ENCODE results near the gene LDAF1.

Gene LDAF1

GRCh38 chr16:21197112-21197511, 38.6 kb downstream of the LDAF1 start:
- DNase-seq, result no peak

- DNase-seq, result no peak
Observed at GRCh38 chr16:21197621-21198020, 39.1 kb downstream of the LDAF1 start.

- DNase-seq, result no peak
Observed at GRCh38 chr16:21199607-21200218, 41.2 kb downstream of the LDAF1 start.

GRCh38 chr16:21203155-21203797, 44.8 kb downstream of the LDAF1 start:
- DNase-seq, result no peak

GRCh38 chr16:21205303-21205702, 46.8 kb downstream of the LDAF1 start:
- DNase-seq, result no peak

GRCh38 chr16:21206550-21206949, 48.1 kb downstream of the LDAF1 start:
- no peak for DNase-seq

GRCh38 chr16:21208446-21209230, 50.2 kb downstream of the LDAF1 start:
- no peak for DNase-seq

- DNase-seq, result no peak
Observed at GRCh38 chr16:21211486-21211885, 53.0 kb downstream of the LDAF1 start, which contains the start of gene ZP2. ZP2 (minus strand) TSS chr16:21211574; CDS start chr16:21211547, 27 bp downstream.

- DNase-seq, result no peak
Observed at GRCh38 chr16:21214086-21214485, 55.6 kb downstream of the LDAF1 start.

GRCh38 chr16:21217121-21217520, 58.6 kb downstream of the LDAF1 start:
- no peak for DNase-seq

- DNase-seq, result no peak
Observed at GRCh38 chr16:21218153-21218552, 59.7 kb downstream of the LDAF1 start.

- no peak for DNase-seq
Observed at GRCh38 chr16:21219551-21219950, 61.1 kb downstream of the LDAF1 start.

GRCh38 chr16:21222495-21223337, 64.2 kb downstream of the LDAF1 start:
- no peak for DNase-seq

GRCh38 chr16:21223787-21224186, 65.3 kb downstream of the LDAF1 start:
- no peak for DNase-seq

- no peak for DNase-seq
Observed at GRCh38 chr16:21224800-21225199, 66.3 kb downstream of the LDAF1 start.

GRCh38 chr16:21226749-21227148, 68.3 kb downstream of the LDAF1 start:
- no peak for DNase-seq

GRCh38 chr16:21227866-21228265, 69.4 kb downstream of the LDAF1 start:
- DNase-seq, result no peak

GRCh38 chr16:21228361-21228872, 69.9 kb downstream of the LDAF1 start:
- no peak for DNase-seq
